Fibroblast of pulmonary artery (primary cell): Measurements from ENCODE around the gene HS3ST5.
"Not testable (repeated sequence)": the region's sequence is repeated elsewhere in the genome, so short reads cannot be mapped to it uniquely, and the experiment has no call there.

Source experiments
- DNase-seq: peaks from one replicate; pipeline ENCODE4 v3.0.0-alpha.2; 2010; ENCODE audit warnings: low read depth
- H3K4me3 ChIP-seq: replicated peaks from 2 replicates; pipeline ENCODE4 v1.5.1; 2011; ENCODE audit warnings: low read depth, mild to moderate bottlenecking, control low read depth, low read length, moderate library complexity
- CTCF ChIP-seq: IDR thresholded peaks from 2 replicates; pipeline ENCODE4 v1.5.1; 2011; ENCODE audit warnings: mild to moderate bottlenecking, control low read depth, low read length, inconsistent platforms; ENCODE audit errors: missing control alignments

The HS3ST5 gene

GRCh38 chr6:114087496-114087895 lies 255.3 kb downstream of the HS3ST5 start:
- H3K4me3 ChIP-seq = no peak overlapping the region
- no peak for TF ChIP-seq CTCF
- DNase-seq = no peak

- no peak overlapping the region for H3K4me3 ChIP-seq
These were observed 257.6 kb downstream of the HS3ST5 start for GRCh38 chr6:114085211-114085610.

GRCh38 chr6:114084327-114084890 lies 258.4 kb downstream of the HS3ST5 start:
- no peak for TF ChIP-seq CTCF
- DNase-seq = no peak
- H3K4me3 ChIP-seq = no peak overlapping the region

More at GRCh38 chr6:114085211-114085610, 257.6 kb downstream of the HS3ST5 start:
- TF ChIP-seq CTCF = no peak
- no peak for DNase-seq

- no peak for TF ChIP-seq CTCF
- DNase-seq = no peak
- no peak overlapping the region for H3K4me3 ChIP-seq
These were observed 259.6 kb downstream of the HS3ST5 start for GRCh38 chr6:114083251-114083650.

GRCh38 chr6:114081730-114082129 lies 261.1 kb downstream of the HS3ST5 start:
- no peak overlapping the region for H3K4me3 ChIP-seq
- no peak for DNase-seq
- TF ChIP-seq CTCF = no peak

GRCh38 chr6:114080891-114081510 lies 261.8 kb downstream of the HS3ST5 start:
- DNase-seq = no peak
- no peak for TF ChIP-seq CTCF
- H3K4me3 ChIP-seq = no peak overlapping the region

- not testable (repeated sequence) for DNase-seq, H3K4me3 ChIP-seq
These were observed 262.4 kb downstream of the HS3ST5 start for GRCh38 chr6:114080410-114080809.
